Stimulated activated CD8-positive, alpha-beta memory T cell treated with anti-CD3 and anti-CD28 coated beads, Interleukin-7, amount 100 ng/mL, for 24 hours (primary cell): Measurements from ENCODE around the gene ABCC1.
"Not testable (repeated sequence)": the region's sequence is repeated elsewhere in the genome, so short reads cannot be mapped to it uniquely, and the experiment has no call there.

Experiments
- DNase-seq: peaks from one replicate; pipeline ENCODE4 v3.0.0-alpha.2; 2020; ENCODE audit warnings: low read depth

ABCC1 gene

GRCh38 chr16:16159662-16160061, 210.2 kb downstream of the ABCC1 start:
- DNase-seq, result no peak

GRCh38 chr16:16161319-16161718, 211.9 kb downstream of the ABCC1 start:
- DNase-seq, result no peak

GRCh38 chr16:16161840-16162239, 212.4 kb downstream of the ABCC1 start:
- DNase-seq, result not testable (repeated sequence)

- no peak for DNase-seq
These were observed 213.2 kb downstream of the ABCC1 start for GRCh38 chr16:16162591-16162990.

- no peak for DNase-seq
These were observed 213.7 kb downstream of the ABCC1 start for GRCh38 chr16:16163109-16163508.

GRCh38 chr16:16163571-16163970, 214.2 kb downstream of the ABCC1 start:
- no peak for DNase-seq

GRCh38 chr16:16164243-16164642, 214.8 kb downstream of the ABCC1 start:
- DNase-seq, result no peak

- DNase-seq, result no peak
These were observed 216.7 kb downstream of the ABCC1 start for GRCh38 chr16:16166085-16166484.

GRCh38 chr16:16166949-16167348, 217.5 kb downstream of the ABCC1 start:
- no peak for DNase-seq

- DNase-seq, result no peak
These were observed 218.5 kb downstream of the ABCC1 start for GRCh38 chr16:16167927-16168326.

GRCh38 chr16:16168431-16168830, 219.0 kb downstream of the ABCC1 start:
- no peak for DNase-seq

- no peak for DNase-seq
These were observed 220.2 kb downstream of the ABCC1 start for GRCh38 chr16:16169615-16170014.

GRCh38 chr16:16171332-16171919, 222.0 kb downstream of the ABCC1 start:
- DNase-seq, result no peak

- no peak for DNase-seq
These were observed 223.6 kb downstream of the ABCC1 start for GRCh38 chr16:16172991-16173390.

- no peak for DNase-seq
These were observed 225.9 kb downstream of the ABCC1 start for GRCh38 chr16:16175296-16175695.

- no peak for DNase-seq
These were observed 226.9 kb downstream of the ABCC1 start for GRCh38 chr16:16176328-16176727.

- DNase-seq, result no peak
These were observed 229.2 kb downstream of the ABCC1 start for GRCh38 chr16:16178455-16179162.

- DNase-seq, result not testable (repeated sequence)
These were observed 232.3 kb downstream of the ABCC1 start for GRCh38 chr16:16181748-16182147.

GRCh38 chr16:16182918-16183317, 233.5 kb downstream of the ABCC1 start:
- DNase-seq, result no peak

- DNase-seq, result no peak
These were observed 234.1 kb downstream of the ABCC1 start for GRCh38 chr16:16183562-16183961.

GRCh38 chr16:16184594-16184993, 235.2 kb downstream of the ABCC1 start:
- DNase-seq, result no peak

GRCh38 chr16:16185095-16185494, 235.7 kb downstream of the ABCC1 start:
- DNase-seq, result no peak

- no peak for DNase-seq
These were observed 237.4 kb downstream of the ABCC1 start for GRCh38 chr16:16186820-16187219.

- no peak for DNase-seq
These were observed 239.4 kb downstream of the ABCC1 start for GRCh38 chr16:16188827-16189226.
